WTC11 (cell line): Measurements from ENCODE around the gene NLE1.

ENCODE experiments used
- AFF4 ChIP-seq: sonication (generic); formaldehyde crosslinking; IDR thresholded peaks from 2 replicates; pipeline ENCODE4 v1.8.1; 2023; ENCODE audit warnings: mild to moderate bottlenecking, missing genetic modification reagents, borderline replicate concordance
- ATF3 ChIP-seq: sonication (generic); formaldehyde crosslinking; conservative IDR thresholded peaks from 2 replicates; pipeline ENCODE4 v1.8.1; 2022; ENCODE audit warnings: mild to moderate bottlenecking, missing genetic modification reagents
- CREM ChIP-seq: sonication (generic); formaldehyde crosslinking; IDR thresholded peaks from 2 replicates; pipeline ENCODE4 v1.8.1; 2022; ENCODE audit warnings: mild to moderate bottlenecking, missing genetic modification reagents, moderate library complexity
- CTCF ChIP-seq: fragments of 200-600 bp; IDR thresholded peaks from 2 replicates; pipeline ENCODE4 v1.8.0; 2022; ENCODE audit warnings: antibody characterized with exemption
- ELF4 ChIP-seq: sonication (generic); formaldehyde crosslinking; IDR thresholded peaks from 2 replicates; pipeline ENCODE4 v1.8.1; 2022; ENCODE audit warnings: low read depth, mild to moderate bottlenecking, moderate library complexity, missing genetic modification reagents
- ETV6 ChIP-seq: sonication (generic); formaldehyde crosslinking; IDR thresholded peaks from 2 replicates; pipeline ENCODE4 v1.8.1; 2022; ENCODE audit warnings: mild to moderate bottlenecking, missing genetic modification reagents
- FOXK1 ChIP-seq: sonication (generic); formaldehyde crosslinking; IDR thresholded peaks from 2 replicates; pipeline ENCODE4 v1.8.0; 2022; ENCODE audit warnings: mild to moderate bottlenecking, moderate library complexity, missing genetic modification reagents
- MAX ChIP-seq: sonication (generic); formaldehyde crosslinking; IDR thresholded peaks from 2 replicates; pipeline ENCODE4 v1.8.0; 2022; ENCODE audit warnings: mild to moderate bottlenecking, missing genetic modification reagents
- MXD4 ChIP-seq: fragments of 250-450 bp; sonication (Bioruptor Pico); IDR thresholded peaks from 2 replicates; pipeline ENCODE4 v1.8.0; 2021; ENCODE audit warnings: mild to moderate bottlenecking, moderate library complexity, borderline replicate concordance
- STAT6 ChIP-seq: sonication (generic); formaldehyde crosslinking; conservative IDR thresholded peaks from 2 replicates; pipeline ENCODE4 v1.8.1; 2023; ENCODE audit warnings: mild to moderate bottlenecking, low read depth, missing genetic modification reagents, moderate library complexity
- TEAD4 ChIP-seq: sonication (generic); formaldehyde crosslinking; IDR thresholded peaks from 2 replicates; pipeline ENCODE4 v1.8.0; 2022; ENCODE audit warnings: mild to moderate bottlenecking, missing genetic modification reagents
- TP53 ChIP-seq: sonication (generic); formaldehyde crosslinking; IDR thresholded peaks from 2 replicates; pipeline ENCODE4 v1.8.1; 2023; ENCODE audit warnings: mild to moderate bottlenecking, missing genetic modification reagents
- ZBTB21 ChIP-seq: sonication (generic); formaldehyde crosslinking; IDR thresholded peaks from 2 replicates; pipeline ENCODE4 v1.8.1; 2023; ENCODE audit warnings: mild to moderate bottlenecking, missing genetic modification reagents, borderline replicate concordance
- ZNF512 ChIP-seq: sonication (generic); formaldehyde crosslinking; IDR thresholded peaks from 2 replicates; pipeline ENCODE4 v1.8.1; 2022; ENCODE audit warnings: missing genetic modification reagents, borderline replicate concordance

GRCh38 chr17:35101725-35102124 is 40.4 kb downstream of the NLE1 start:
- TF ChIP-seq ETV6 (CRISPR knock-in tag) (no peak), MXD4 (CRISPR knock-in tag) (no peak), STAT6 (no peak), ELF4 (CRISPR knock-in tag) (no peak), MAX (CRISPR knock-in tag) (no peak), CREM (CRISPR knock-in tag) (no peak), TP53 (no peak), ZBTB21 (CRISPR knock-in tag) (no peak), ATF3 (no peak), CTCF (no peak), ZNF512 (CRISPR knock-in tag) (no peak), FOXK1 (CRISPR knock-in tag) (no peak), TEAD4 (CRISPR knock-in tag) (no peak), AFF4 (CRISPR knock-in tag) (no peak)
